Epithelial cell of esophagus (primary cell): ENCODE measurements around the gene PARVB.
A peak's percentile ranks its signal among the peaks of the same experiment; 100 is the strongest.

Source experiments
- DNase-seq: peaks from one replicate; pipeline ENCODE4 v3.0.0; 2010; ENCODE audit warnings: low read depth
- H3K4me3 ChIP-seq: 2 replicates; pipeline ENCODE4 v1.5.1; 2011; ENCODE audit warnings: mild to moderate bottlenecking, low read length, control low read depth
- TF ChIP-seq, protein P1 (sequence below): IDR thresholded peaks from 2 replicates; pipeline ENCODE4 v1.5.1; 2011; ENCODE audit warnings: low read depth, mild to moderate bottlenecking, low read length, control low read depth, inconsistent platforms; ENCODE audit not compliant: insufficient read depth; ENCODE audit errors: missing control alignments

PARVB gene, protein sequence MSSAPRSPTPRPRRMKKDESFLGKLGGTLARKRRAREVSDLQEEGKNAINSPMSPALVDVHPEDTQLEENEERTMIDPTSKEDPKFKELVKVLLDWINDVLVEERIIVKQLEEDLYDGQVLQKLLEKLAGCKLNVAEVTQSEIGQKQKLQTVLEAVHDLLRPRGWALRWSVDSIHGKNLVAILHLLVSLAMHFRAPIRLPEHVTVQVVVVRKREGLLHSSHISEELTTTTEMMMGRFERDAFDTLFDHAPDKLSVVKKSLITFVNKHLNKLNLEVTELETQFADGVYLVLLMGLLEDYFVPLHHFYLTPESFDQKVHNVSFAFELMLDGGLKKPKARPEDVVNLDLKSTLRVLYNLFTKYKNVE

GRCh38 chr22:44024288-44024921, at the start of gene PARVB:
TSS of gene PARVB (plus strand) at chr22:44024302. CDS start at chr22:44024340, 38 bp downstream.
- peak within 1 kb of the TSS; percentile 44 for H3K4me3 ChIP-seq
- TF ChIP-seq, protein P1, sequence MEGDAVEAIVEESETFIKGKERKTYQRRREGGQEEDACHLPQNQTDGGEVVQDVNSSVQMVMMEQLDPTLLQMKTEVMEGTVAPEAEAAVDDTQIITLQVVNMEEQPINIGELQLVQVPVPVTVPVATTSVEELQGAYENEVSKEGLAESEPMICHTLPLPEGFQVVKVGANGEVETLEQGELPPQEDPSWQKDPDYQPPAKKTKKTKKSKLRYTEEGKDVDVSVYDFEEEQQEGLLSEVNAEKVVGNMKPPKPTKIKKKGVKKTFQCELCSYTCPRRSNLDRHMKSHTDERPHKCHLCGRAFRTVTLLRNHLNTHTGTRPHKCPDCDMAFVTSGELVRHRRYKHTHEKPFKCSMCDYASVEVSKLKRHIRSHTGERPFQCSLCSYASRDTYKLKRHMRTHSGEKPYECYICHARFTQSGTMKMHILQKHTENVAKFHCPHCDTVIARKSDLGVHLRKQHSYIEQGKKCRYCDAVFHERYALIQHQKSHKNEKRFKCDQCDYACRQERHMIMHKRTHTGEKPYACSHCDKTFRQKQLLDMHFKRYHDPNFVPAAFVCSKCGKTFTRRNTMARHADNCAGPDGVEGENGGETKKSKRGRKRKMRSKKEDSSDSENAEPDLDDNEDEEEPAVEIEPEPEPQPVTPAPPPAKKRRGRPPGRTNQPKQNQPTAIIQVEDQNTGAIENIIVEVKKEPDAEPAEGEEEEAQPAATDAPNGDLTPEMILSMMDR, result no peak
- peak; percentile 15 for DNase-seq

DNA sequence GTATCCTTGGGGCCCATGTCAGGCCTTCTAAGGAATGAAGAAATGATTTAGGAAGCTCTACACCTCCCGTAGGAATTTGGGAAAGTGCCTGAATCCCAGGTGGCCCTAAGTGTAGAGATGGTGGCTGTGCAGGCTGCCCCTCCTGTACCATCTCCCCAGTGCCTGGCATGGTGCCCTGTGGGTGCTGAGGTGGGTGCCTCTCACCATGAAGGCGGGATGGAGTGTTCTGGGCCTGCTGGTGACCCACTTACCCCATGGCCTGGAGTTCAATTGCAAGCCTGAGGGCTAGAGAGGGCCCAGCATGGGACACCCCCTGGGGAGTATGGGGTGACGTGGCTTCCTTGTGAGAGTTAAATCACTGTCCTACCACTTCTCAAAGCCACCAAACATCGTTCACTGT, 49.1 kb upstream of the PARVB start:
- DNase-seq, result no peak
- H3K4me3 ChIP-seq, result no peak overlapping the region
- TF ChIP-seq, protein P1, result no peak

DNA sequence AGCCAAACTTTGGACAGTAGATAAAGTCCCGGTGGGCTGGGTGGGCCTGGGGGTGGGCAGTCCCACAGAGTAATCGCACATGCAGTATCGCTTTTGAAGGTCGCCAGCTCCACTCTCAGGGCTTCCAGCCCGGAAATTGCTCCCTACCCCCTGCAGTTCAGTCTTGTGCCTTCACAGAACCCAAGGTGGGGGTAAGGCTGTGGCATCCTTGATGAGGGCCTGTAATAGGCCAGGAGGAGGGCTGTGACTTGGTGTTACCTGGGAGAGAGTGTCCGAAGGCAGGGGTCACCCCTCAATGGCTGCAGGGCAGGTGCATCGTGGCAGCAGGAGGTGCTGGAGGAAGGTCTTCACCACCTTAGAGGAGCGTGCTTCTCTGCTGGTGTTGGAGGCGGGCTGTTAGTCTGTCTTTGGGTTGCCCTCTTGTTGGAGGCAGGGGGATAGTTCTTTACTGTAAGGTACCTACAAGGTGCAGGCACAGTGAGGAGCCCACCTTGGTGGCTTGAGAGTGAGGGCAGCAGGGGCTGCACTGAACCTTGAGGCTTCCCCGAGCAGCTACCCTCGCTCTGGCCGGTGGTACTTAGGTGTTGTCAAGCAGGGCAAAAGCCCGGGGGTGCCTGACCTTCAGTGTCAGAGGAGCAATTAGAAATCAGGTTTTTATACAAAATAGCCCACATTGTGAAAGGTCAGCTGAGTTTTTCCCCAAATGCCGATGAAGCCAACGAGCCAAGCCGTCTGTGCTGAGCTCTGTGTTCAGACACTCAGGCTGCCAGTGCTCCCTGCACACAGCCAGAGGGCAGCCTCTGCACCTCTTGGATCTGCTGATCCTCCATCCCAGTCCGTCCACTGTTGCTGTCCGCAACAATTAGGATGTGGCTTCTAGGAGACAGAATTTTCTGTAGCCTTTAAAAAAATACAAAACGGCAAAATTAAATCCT, 47.0 kb upstream of the PARVB start:
- no peak overlapping the region for H3K4me3 ChIP-seq
- TF ChIP-seq, protein P1, result no peak
- DNase-seq, result no peak

GRCh38 chr22:43978558-43978957, 45.5 kb upstream of the PARVB start:
- no peak for DNase-seq
- no peak overlapping the region for H3K4me3 ChIP-seq
- TF ChIP-seq, protein P1, result no peak

DNA sequence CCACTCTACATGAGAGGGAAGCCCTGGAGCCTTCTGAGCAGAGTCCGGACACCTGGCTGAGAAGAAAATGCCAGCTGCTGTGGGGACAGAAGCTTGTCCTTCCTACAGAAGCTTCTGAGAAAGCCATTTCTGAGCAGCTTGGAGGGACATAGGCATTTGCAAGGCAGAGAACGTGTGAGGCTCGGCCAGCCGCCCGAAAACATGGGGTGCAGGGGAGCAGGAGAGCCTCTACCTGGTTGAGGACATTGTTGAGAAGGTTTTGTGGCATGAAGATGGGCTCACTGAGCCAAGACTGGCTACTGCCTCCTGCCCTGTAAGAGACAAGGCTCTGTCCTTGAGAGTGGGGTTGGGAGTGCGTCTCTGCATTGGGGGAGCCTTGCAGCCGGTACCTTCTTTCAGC, 43.5 kb upstream of the PARVB start:
- no peak for DNase-seq
- no peak overlapping the region for H3K4me3 ChIP-seq
- TF ChIP-seq, protein P1, result no peak

DNA sequence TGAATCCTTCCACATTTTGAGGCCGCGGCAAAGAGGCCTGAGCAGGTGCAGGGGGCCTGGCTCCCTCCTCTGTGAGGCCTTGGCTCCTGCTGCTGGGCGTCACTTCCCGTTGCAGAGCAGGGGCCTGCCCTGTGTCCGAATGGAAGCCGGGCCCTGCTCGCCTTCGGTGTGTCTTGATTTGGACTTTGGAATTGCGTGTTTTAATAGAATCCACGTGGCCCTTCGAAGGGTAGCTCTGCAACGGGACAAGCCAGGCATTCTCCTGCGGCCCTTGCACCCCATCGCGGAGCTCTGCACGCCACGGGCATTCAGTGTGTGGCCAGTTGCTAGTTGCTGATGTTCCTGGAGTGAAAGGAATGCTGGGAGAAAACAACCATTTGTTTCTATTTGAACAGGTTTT, 43.1 kb upstream of the PARVB start:
- TF ChIP-seq, protein P1, result no peak
- no peak for DNase-seq
- no peak overlapping the region for H3K4me3 ChIP-seq
